Trophoblast cell (in vitro differentiated cells and primary cell): ENCODE measurements around the gene FHIT.

Experiments
- DNase-seq, 2 donors: peaks; one replicate each; pipeline ENCODE4 v3.0.0-alpha.2; 2016
- H2AFZ ChIP-seq: 2 replicates; pipeline ENCODE4 v1.6.1; 2013; ENCODE audit warnings: low read length, moderate library complexity, mild to moderate bottlenecking; ENCODE audit not compliant: insufficient read depth, poor library complexity
- H2AK5ac ChIP-seq: 2 replicates; pipeline ENCODE4 v1.6.1; 2013; ENCODE audit warnings: mild to moderate bottlenecking, low read length
- H2BK120ac ChIP-seq: 2 replicates; pipeline ENCODE4 v1.6.1; 2013; ENCODE audit warnings: low read length, mild to moderate bottlenecking, moderate library complexity; ENCODE audit not compliant: insufficient read depth, poor library complexity
- H2BK12ac ChIP-seq: 2 replicates; pipeline ENCODE4 v1.6.1; 2013; ENCODE audit warnings: mild to moderate bottlenecking, low read length, moderate library complexity
- H2BK5ac ChIP-seq: 2 replicates; pipeline ENCODE4 v1.6.1; 2013; ENCODE audit warnings: low read length, low read depth, moderate library complexity, mild to moderate bottlenecking; ENCODE audit not compliant: poor library complexity
- H3K14ac ChIP-seq: 2 replicates; pipeline ENCODE4 v1.6.1; 2013; ENCODE audit warnings: mild to moderate bottlenecking, low read length
- H3K18ac ChIP-seq: 2 replicates; pipeline ENCODE4 v1.6.1; 2013; ENCODE audit warnings: mild to moderate bottlenecking, low read length
- H3K23ac ChIP-seq: 2 replicates; pipeline ENCODE4 v1.6.1; 2013; ENCODE audit warnings: low read length
- H3K27ac ChIP-seq: 2 replicates; pipeline ENCODE4 v1.5.1; 2013; ENCODE audit warnings: low read depth, mild to moderate bottlenecking, inconsistent platforms, low read length, moderate library complexity
- H3K27me3 ChIP-seq: 2 replicates; pipeline ENCODE4 v1.6.1; 2013; ENCODE audit warnings: inconsistent platforms, mild to moderate bottlenecking, low read length, moderate library complexity; ENCODE audit not compliant: insufficient read depth
- H3K36me3 ChIP-seq, 2 experiments: 1 replicate in 1 of 2; 2 replicates in 1 of 2; pipeline ENCODE4 v1.6.1; 2013; ENCODE audit warnings: low read length in 2 of 2, mild to moderate bottlenecking in 2 of 2, moderate library complexity in 1 of 2; ENCODE audit not compliant: insufficient read depth in 2 of 2, control insufficient read depth in 1 of 2
- H3K4ac ChIP-seq: 2 replicates; pipeline ENCODE4 v1.6.1; 2013; ENCODE audit warnings: low read depth, mild to moderate bottlenecking, low read length, moderate library complexity
- H3K4me1 ChIP-seq, 2 experiments: 1 replicate in 1 of 2; 2 replicates in 1 of 2; pipeline ENCODE4 v1.6.1; 2013; ENCODE audit warnings: low read length in 2 of 2, mild to moderate bottlenecking in 2 of 2, moderate library complexity in 1 of 2; ENCODE audit not compliant: insufficient read depth in 2 of 2, control insufficient read depth in 1 of 2
- H3K4me2 ChIP-seq: 2 replicates; pipeline ENCODE4 v1.6.1; 2013; ENCODE audit warnings: inconsistent platforms, mild to moderate bottlenecking, low read length, moderate library complexity
- H3K4me3 ChIP-seq: 2 replicates; pipeline ENCODE4 v1.5.1; 2013; ENCODE audit warnings: mild to moderate bottlenecking, low read depth, low read length, inconsistent platforms
- H3K79me1 ChIP-seq: one replicate; pipeline ENCODE4 v1.6.1; 2013; ENCODE audit warnings: low read length
- H3K79me2 ChIP-seq: 2 replicates; pipeline ENCODE4 v1.6.1; 2013; ENCODE audit warnings: low read length, mild to moderate bottlenecking; ENCODE audit not compliant: control insufficient read depth, insufficient read depth, poor library complexity
- H3K9ac ChIP-seq: 2 replicates; pipeline ENCODE4 v1.6.1; 2013; ENCODE audit warnings: mild to moderate bottlenecking, low read length
- H3K9me3 ChIP-seq: 2 replicates; pipeline ENCODE4 v1.6.1; 2013; ENCODE audit warnings: low read depth, mild to moderate bottlenecking, control low read depth, inconsistent platforms, low read length; ENCODE audit not compliant: insufficient read depth
- H4K12ac ChIP-seq: 2 replicates; pipeline ENCODE4 v1.6.1; 2013; ENCODE audit warnings: low read depth, mild to moderate bottlenecking, low read length, moderate library complexity
- H4K8ac ChIP-seq: 2 replicates; pipeline ENCODE4 v1.6.1; 2013; ENCODE audit warnings: low read depth, mild to moderate bottlenecking, low read length, moderate library complexity
- H4K91ac ChIP-seq: one replicate; pipeline ENCODE4 v1.6.1; 2013; ENCODE audit warnings: low read depth, mild to moderate bottlenecking, low read length, moderate library complexity
- WGBS: extraction: QIAGEN DNeasy Blood & Tissue Kit; methylation state at CpG from one replicate; pipeline ENCODE4 v1.1.7; 2013; ENCODE audit warnings: missing lambda C conversion rate; ENCODE audit not compliant: insufficient read length, insufficient coverage; ENCODE audit errors: extremely low coverage; 5-methylcytosine and 5-hydroxymethylcytosine counted together

FHIT gene

GRCh38 chr3:60225848-60226247 is 1025.4 kb downstream of the FHIT start:
- Histone ChIP-seq H3K4me1 (no peaks in the 10 kb centered on the region), H3K18ac (no peak overlapping the region), H3K36me3 (no peaks in the 10 kb centered on the region), H2BK12ac (no peak overlapping the region), H3K27me3 (no peaks in the 10 kb centered on the region), H3K4me2 (no peak overlapping the region), H4K8ac (no peak overlapping the region), H3K4ac (no peak overlapping the region), H3K9ac (no peak overlapping the region), H3K9me3 (no peaks in the 10 kb centered on the region), H3K14ac (no peak overlapping the region), H4K91ac (no peak overlapping the region), H2BK5ac (no peak overlapping the region), H2AK5ac (no peak overlapping the region), H3K4me3 (no peak overlapping the region), H3K23ac (no peak overlapping the region), H4K12ac (no peak overlapping the region), H3K79me1 (no peaks in the 10 kb centered on the region), H2BK120ac (no peak overlapping the region), H3K27ac (no peak overlapping the region), H3K79me2 (no peaks in the 10 kb centered on the region), H2AFZ (no peak overlapping the region)
- no CpG with 5 or more reads among the region's 3 CpGs for WGBS
- DNase-seq: no peak

DNA sequence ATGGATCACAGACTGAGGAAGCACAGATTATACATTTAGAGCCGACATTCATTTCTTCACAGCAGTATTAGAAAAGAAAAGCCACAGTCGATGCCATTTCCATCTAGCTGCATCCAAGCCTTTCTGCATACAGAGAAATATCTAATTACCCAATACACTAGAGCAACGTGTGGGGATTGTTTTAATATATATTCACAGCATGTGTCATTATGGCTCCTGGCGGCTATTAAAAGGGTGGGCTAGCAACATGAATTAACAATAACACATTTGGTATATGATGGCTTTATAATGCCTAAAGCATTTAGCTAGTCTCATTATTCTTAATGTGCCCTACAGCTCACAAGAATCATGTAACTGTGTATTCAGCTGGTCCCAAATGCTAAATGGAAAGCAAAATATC is 1030.5 kb downstream of the FHIT start:
- Histone ChIP-seq H4K8ac (no peak overlapping the region), H3K14ac (no peak overlapping the region), H4K91ac (no peak overlapping the region), H2AK5ac (no peak overlapping the region), H3K18ac (no peak overlapping the region), H3K4me2 (no peak overlapping the region), H3K23ac (no peak overlapping the region), H3K9ac (no peak overlapping the region), H4K12ac (no peak overlapping the region), H3K79me2 (no peaks in the 10 kb centered on the region), H2BK120ac (no peak overlapping the region), H2BK12ac (no peak overlapping the region), H3K4me3 (no peak overlapping the region), H3K4me1 (no peaks in the 10 kb centered on the region), H3K27ac (no peak overlapping the region), H3K36me3 (no peaks in the 10 kb centered on the region), H3K27me3 (no peaks in the 10 kb centered on the region), H2BK5ac (no peak overlapping the region), H3K79me1 (no peaks in the 10 kb centered on the region), H2AFZ (no peak overlapping the region), H3K9me3 (no peaks in the 10 kb centered on the region), H3K4ac (no peak overlapping the region)
- WGBS: no CpG with 5 or more reads among the region's 4 CpGs
- no peak for DNase-seq

DNA sequence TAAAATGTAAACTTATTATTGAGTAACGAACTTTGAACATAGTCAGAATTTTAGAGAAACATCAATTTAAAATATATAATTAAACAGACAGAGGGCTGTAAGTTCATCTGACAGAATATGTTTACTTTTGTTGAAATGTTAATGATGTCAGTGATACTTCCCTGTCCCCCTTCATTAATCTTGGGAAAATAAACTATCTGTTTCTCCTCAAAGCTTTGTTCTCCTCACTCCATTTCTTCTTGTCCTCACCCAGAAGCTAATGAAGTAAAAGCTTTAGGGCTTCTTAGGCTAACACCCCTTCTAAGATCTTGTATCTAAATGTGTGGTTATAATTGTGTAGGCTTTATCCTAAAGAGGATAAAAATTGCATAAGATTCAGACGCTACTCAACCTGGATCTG is 1031.8 kb downstream of the FHIT start:
- H4K8ac ChIP-seq: no peak overlapping the region
- no peaks in the 10 kb centered on the region for H3K79me2 ChIP-seq
- WGBS: no CpG with 5 or more reads among the region's 2 CpGs
- H3K9me3 ChIP-seq: no peaks in the 10 kb centered on the region
- H3K23ac ChIP-seq: no peak overlapping the region
- H3K18ac ChIP-seq: no peak overlapping the region
- no peak overlapping the region for H3K4ac ChIP-seq
- H3K27ac ChIP-seq: no peak overlapping the region
- no peak overlapping the region for H2BK120ac ChIP-seq
- H3K4me3 ChIP-seq: no peak overlapping the region
- H2AFZ ChIP-seq: no peak overlapping the region
- H2BK5ac ChIP-seq: no peak overlapping the region
- H4K91ac ChIP-seq: no peak overlapping the region
- no peak overlapping the region for H2AK5ac ChIP-seq
- no peaks in the 10 kb centered on the region for H3K36me3 ChIP-seq
- no peaks in the 10 kb centered on the region for H3K4me1 ChIP-seq
- H3K4me2 ChIP-seq: no peak overlapping the region
- H3K27me3 ChIP-seq: no peaks in the 10 kb centered on the region
- no peak for DNase-seq
- no peak overlapping the region for H4K12ac ChIP-seq
- H3K14ac ChIP-seq: no peak overlapping the region
- no peaks in the 10 kb centered on the region for H3K79me1 ChIP-seq
- no peak overlapping the region for H3K9ac ChIP-seq
- H2BK12ac ChIP-seq: no peak overlapping the region

DNA sequence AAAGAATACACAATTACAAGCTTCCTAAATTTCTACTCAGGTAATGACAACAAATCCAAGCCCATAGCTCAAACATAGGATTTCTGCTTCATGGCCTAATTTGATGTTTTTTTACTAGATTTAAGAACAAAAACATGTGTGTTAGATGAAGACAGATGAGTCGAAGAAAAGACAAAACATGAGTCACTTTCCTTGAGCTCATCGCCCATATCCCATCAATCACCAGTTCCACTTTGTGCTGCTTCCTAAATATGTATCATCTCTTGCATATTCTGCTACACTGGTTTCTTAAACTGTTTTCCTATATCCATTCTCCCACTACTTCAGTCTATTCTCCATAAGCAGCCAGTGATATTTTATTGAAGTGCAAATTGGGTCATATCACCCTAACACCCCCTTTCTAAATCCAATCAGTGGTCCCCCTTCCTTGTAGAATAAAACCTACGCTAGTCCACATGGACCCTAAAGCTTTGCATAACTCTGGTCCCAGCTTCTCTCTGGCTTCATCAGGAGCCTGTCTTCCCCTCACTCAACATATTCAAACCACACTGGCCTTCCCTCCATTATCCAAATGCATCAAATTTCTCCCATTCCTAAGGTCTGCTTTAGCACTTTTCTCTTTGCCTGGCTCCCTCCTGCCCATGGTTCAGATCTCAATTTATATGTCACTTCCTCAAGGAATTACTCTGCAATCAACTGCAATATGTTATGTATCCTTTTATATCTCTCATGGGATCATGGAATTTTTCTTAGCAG is 1033.9 kb downstream of the FHIT start:
- H3K9ac ChIP-seq: no peak overlapping the region
- no peak overlapping the region for H2AK5ac ChIP-seq
- no peak overlapping the region for H2BK12ac ChIP-seq
- no peak overlapping the region for H3K4me3 ChIP-seq
- no peak overlapping the region for H3K27ac ChIP-seq
- no peak overlapping the region for H3K4me2 ChIP-seq
- no peaks in the 10 kb centered on the region for H3K9me3 ChIP-seq
- no peak overlapping the region for H2AFZ ChIP-seq
- H2BK5ac ChIP-seq: no peak overlapping the region
- H3K36me3 ChIP-seq: no peaks in the 10 kb centered on the region
- no peak overlapping the region for H4K8ac ChIP-seq
- no peaks in the 10 kb centered on the region for H3K79me1 ChIP-seq
- H3K18ac ChIP-seq: no peak overlapping the region
- no peak overlapping the region for H3K4ac ChIP-seq
- no peak overlapping the region for H4K91ac ChIP-seq
- no peak overlapping the region for H3K23ac ChIP-seq
- peaks cover 0 to 3% of the 10 kb centered on the region in 2 experiments for H3K4me1 ChIP-seq
- no CpG with 5 or more reads among the region's 3 CpGs for WGBS
- no peaks in the 10 kb centered on the region for H3K79me2 ChIP-seq
- H3K14ac ChIP-seq: no peak overlapping the region
- H2BK120ac ChIP-seq: no peak overlapping the region
- DNase-seq: peak in 1 of 2 donors; percentile 54
- H4K12ac ChIP-seq: no peak overlapping the region
- no peaks in the 10 kb centered on the region for H3K27me3 ChIP-seq
